ENCODE data around the gene MKNK1. TPM values are rescaled to one million over a fixed set of nuclear protein-coding genes. Genes with fewer than 3 reads are reported as not detected.

The MKNK1 gene
- polyA plus RNA-seq, 4 donors: 22.3 to 29.3 (median 25.3) TPM

DNA sequence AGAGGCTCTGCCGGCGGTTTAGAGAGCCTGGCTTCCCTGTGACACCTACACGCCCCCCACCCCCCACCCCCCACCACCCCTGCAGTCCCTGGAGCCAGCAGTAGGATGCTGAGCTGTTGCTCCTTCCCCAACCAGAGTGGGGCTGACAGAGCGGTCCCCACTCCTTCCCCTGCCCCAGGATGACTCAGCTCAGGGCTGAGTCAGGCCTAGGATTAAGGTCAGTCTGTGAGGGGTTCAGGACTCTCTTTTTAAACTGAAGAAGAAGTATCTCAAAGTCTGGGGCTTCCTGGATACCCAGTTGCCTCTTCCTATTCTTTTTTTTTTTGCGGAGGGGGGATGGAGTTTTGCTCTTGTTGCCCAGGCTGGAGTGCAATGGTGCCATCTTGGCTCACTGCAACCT, 95.3 kb downstream of the MKNK1 start:
- no peak for DNase-seq (ENCODE audit: low read depth in 4 of 4, low spot score in 3 of 4)

Other genes starting within 250 kb of the MKNK1 start
- 10 to 100 TPM; 17.7 to 26.6 (median 20.7) TPM for gene FAAH, start 210.0 kb downstream of the MKNK1 start, polyA plus RNA-seq (ENCODE audit: insufficient read length in 4 of 4)
- under 1 TPM in 2 of 4 donors, not detected in 2; 0.01 to 0.06 TPM for gene DMBX1, start 114.4 kb downstream of the MKNK1 start, polyA plus RNA-seq (ENCODE audit: insufficient read length in 4 of 4)
- under 1 TPM in 1 of 4 donors, not detected in 3; 0.03 TPM for gene KNCN, start 52.6 kb downstream of the MKNK1 start, polyA plus RNA-seq (ENCODE audit: insufficient read length in 4 of 4)
- gene MOB3C, start 12.5 kb upstream of the MKNK1 start, polyA plus RNA-seq (ENCODE audit: insufficient read length in 4 of 4): 10 to 100 TPM; 11.6 to 13.7 (median 12.1) TPM
- 100 to 1,000 TPM in 3 of 4 donors, 10 to 100 TPM in 1; 96.0 to 112 (median 108) TPM for gene ATPAF1, start 64.1 kb upstream of the MKNK1 start, polyA plus RNA-seq (ENCODE audit: insufficient read length in 4 of 4)
- gene TEX38, start 67.6 kb upstream of the MKNK1 start, polyA plus RNA-seq (ENCODE audit: insufficient read length in 4 of 4): under 1 TPM; 0.18 to 0.51 (median 0.37) TPM
- gene EFCAB14, start 114.8 kb upstream of the MKNK1 start, polyA plus RNA-seq (ENCODE audit: insufficient read length in 4 of 4): 100 to 1,000 TPM in 3 of 4 donors, 10 to 100 TPM in 1; 90.8 to 124 (median 107) TPM
- gene CYP4B1, start 194.8 kb upstream of the MKNK1 start, polyA plus RNA-seq (ENCODE audit: insufficient read length in 4 of 4): 1 to 10 TPM; 1.6 to 3.9 (median 2.5) TPM

Measured in right renal pelvis (tissue), 4 donors.